Large intestine (tissue), 3 donors: Measurements from ENCODE around the gene PLXNA2. TPM values are rescaled to one million over a fixed set of nuclear protein-coding genes. Genes with fewer than 3 reads are reported as not detected.
A peak's percentile ranks its signal among the peaks of the same experiment; 100 is the strongest.

Source experiments
- DNase-seq, 2 donors: peaks; one replicate each; pipeline versions ENCODE4 v3.0.0 to v3.0.0-alpha.2; 2013
- H3K27ac ChIP-seq: one replicate; pipeline ENCODE4 v1.5.1; 2013; ENCODE audit warnings: low read length
- H3K27me3 ChIP-seq: 2 replicates; pipeline ENCODE4 v1.6.1; 2013; ENCODE audit warnings: low read length; ENCODE audit not compliant: control insufficient read depth, insufficient read depth
- H3K36me3 ChIP-seq: 2 replicates; pipeline ENCODE4 v1.6.1; 2013; ENCODE audit warnings: low read length; ENCODE audit not compliant: control insufficient read depth, insufficient read depth
- H3K4me1 ChIP-seq: one replicate; pipeline ENCODE4 v1.6.1; 2013; ENCODE audit warnings: low read length; ENCODE audit not compliant: control insufficient read depth, insufficient read depth
- H3K4me3 ChIP-seq: one replicate; pipeline ENCODE4 v1.5.1; 2013; ENCODE audit warnings: low read length
- H3K9me3 ChIP-seq: one replicate; pipeline ENCODE4 v1.6.1; 2013; ENCODE audit warnings: mild to moderate bottlenecking, low read depth, low read length, moderate library complexity; ENCODE audit not compliant: control insufficient read depth
- WGBS: methylation state at CpG from one replicate; pipeline ENCODE4 v1.1.5; 2013; ENCODE audit warnings: low lambda C conversion rate; ENCODE audit not compliant: insufficient coverage; 5-methylcytosine and 5-hydroxymethylcytosine counted together
- polyA plus RNA-seq: library from polyadenylated mRNA; unstranded; fragments of 120-200 nt; gene quantifications from one replicate; pipeline ENCODE4 v1.2.1, GENCODE V29; 2013

Gene PLXNA2
- polyA plus RNA-seq, 1 donor, result 11.7 TPM

- H3K4me1 ChIP-seq, result peaks cover 38% of the 10 kb centered on the region
- no peak overlapping the region for H3K27ac ChIP-seq
- WGBS, result no CpG with 5 or more reads among the region's 5 CpGs
Measured at GRCh38 chr1:208205216-208206013, 38.8 kb downstream of the PLXNA2 start.

GRCh38 chr1:208204779-208205178, 39.4 kb downstream of the PLXNA2 start:
- no CpG with 5 or more reads among the region's 2 CpGs for WGBS
- no peaks in the 10 kb centered on the region for H3K9me3 ChIP-seq
- peaks cover 13% of the 10 kb centered on the region for H3K36me3 ChIP-seq
- no peak for DNase-seq
- H3K27ac ChIP-seq, result no peak overlapping the region
- peaks cover 38% of the 10 kb centered on the region for H3K4me1 ChIP-seq
- no peak overlapping the region for H3K4me3 ChIP-seq
- no peaks in the 10 kb centered on the region for H3K27me3 ChIP-seq

More at GRCh38 chr1:208205216-208206013, 38.8 kb downstream of the PLXNA2 start:
- Histone ChIP-seq H3K9me3 (no peaks in the 10 kb centered on the region), H3K36me3 (peaks cover 13% of the 10 kb centered on the region), H3K27me3 (no peaks in the 10 kb centered on the region), H3K4me3 (no peak overlapping the region)
- DNase-seq, result peak in 1 of 2 donors; percentile 43

GRCh38 chr1:208203848-208204609, 40.2 kb downstream of the PLXNA2 start:
- H3K27ac ChIP-seq, result peak overlapping the region; percentile 24
- no peaks in the 10 kb centered on the region for H3K27me3 ChIP-seq
- H3K4me3 ChIP-seq, result no peak overlapping the region
- 100% methylated on average over 1 of the region's 7 CpGs for WGBS
- H3K4me1 ChIP-seq, result peaks cover 38% of the 10 kb centered on the region
- H3K36me3 ChIP-seq, result peaks cover 8% of the 10 kb centered on the region
- DNase-seq, result no peak
- H3K9me3 ChIP-seq, result no peaks in the 10 kb centered on the region

GRCh38 chr1:208203127-208203847, 40.9 kb downstream of the PLXNA2 start:
- H3K4me3 ChIP-seq, result no peak overlapping the region
- peak in 1 of 2 donors; percentile 58 for DNase-seq
- H3K9me3 ChIP-seq, result no peaks in the 10 kb centered on the region
- 20% methylated on average over 1 of the region's 13 CpGs for WGBS
- peak overlapping the region; percentile 24 for H3K27ac ChIP-seq
- peaks cover 4% of the 10 kb centered on the region for H3K36me3 ChIP-seq
- H3K4me1 ChIP-seq, result peaks cover 38% of the 10 kb centered on the region
- H3K27me3 ChIP-seq, result no peaks in the 10 kb centered on the region

- peak in 1 of 2 donors; percentile 53 for DNase-seq
- WGBS, result no CpG with 5 or more reads among the region's 5 CpGs
- Histone ChIP-seq H3K36me3 (no peaks in the 10 kb centered on the region), H3K4me3 (no peak overlapping the region), H3K4me1 (peaks cover 32% of the 10 kb centered on the region), H3K27ac (peak overlapping the region; percentile 24), H3K9me3 (no peaks in the 10 kb centered on the region), H3K27me3 (no peaks in the 10 kb centered on the region)
Measured at GRCh38 chr1:208202333-208202995, 41.7 kb downstream of the PLXNA2 start.

- DNase-seq, result peak; percentile 94 to 97
- no CpG with 5 or more reads among the region's 4 CpGs for WGBS
- Histone ChIP-seq H3K4me1 (peaks cover 29% of the 10 kb centered on the region), H3K27me3 (no peaks in the 10 kb centered on the region), H3K27ac (peak overlapping the region; percentile 32), H3K4me3 (no peak overlapping the region), H3K36me3 (no peaks in the 10 kb centered on the region), H3K9me3 (no peaks in the 10 kb centered on the region)
Measured at GRCh38 chr1:208201229-208201628, 43.0 kb downstream of the PLXNA2 start.

- H3K4me1 ChIP-seq, result peaks cover 29% of the 10 kb centered on the region
- H3K36me3 ChIP-seq, result no peaks in the 10 kb centered on the region
- DNase-seq, result no peak
- H3K27me3 ChIP-seq, result no peaks in the 10 kb centered on the region
- H3K4me3 ChIP-seq, result no peak overlapping the region
- no peaks in the 10 kb centered on the region for H3K9me3 ChIP-seq
- no peak overlapping the region for H3K27ac ChIP-seq
- WGBS, result no CpG with 5 or more reads among the region's 2 CpGs
Measured at GRCh38 chr1:208200116-208200515, 44.1 kb downstream of the PLXNA2 start.

- H3K36me3 ChIP-seq, result no peaks in the 10 kb centered on the region
- no peak overlapping the region for H3K27ac ChIP-seq
- peaks cover 20% of the 10 kb centered on the region for H3K4me1 ChIP-seq
- WGBS, result no CpG with 5 or more reads among the region's 8 CpGs
- no peaks in the 10 kb centered on the region for H3K9me3 ChIP-seq
- no peak for DNase-seq
- H3K27me3 ChIP-seq, result no peaks in the 10 kb centered on the region
- no peak overlapping the region for H3K4me3 ChIP-seq
Measured at GRCh38 chr1:208198236-208198635, 45.9 kb downstream of the PLXNA2 start.

- H3K4me3 ChIP-seq, result no peak overlapping the region
- no peak overlapping the region for H3K27ac ChIP-seq
- no peaks in the 10 kb centered on the region for H3K27me3 ChIP-seq
- no peaks in the 10 kb centered on the region for H3K36me3 ChIP-seq
- H3K9me3 ChIP-seq, result no peaks in the 10 kb centered on the region
- H3K4me1 ChIP-seq, result no peaks in the 10 kb centered on the region
- DNase-seq, result no peak
- WGBS, result 80% methylated on average over 1 of the region's 3 CpGs
Measured at GRCh38 chr1:208194944-208195343, 49.2 kb downstream of the PLXNA2 start.

- no CpG with 5 or more reads among the region's 2 CpGs for WGBS
- H3K27me3 ChIP-seq, result no peaks in the 10 kb centered on the region
- no peak overlapping the region for H3K27ac ChIP-seq
- no peak for DNase-seq
- no peaks in the 10 kb centered on the region for H3K4me1 ChIP-seq
- no peaks in the 10 kb centered on the region for H3K9me3 ChIP-seq
- H3K4me3 ChIP-seq, result no peak overlapping the region
- H3K36me3 ChIP-seq, result no peaks in the 10 kb centered on the region
Measured at GRCh38 chr1:208192995-208193394, 51.2 kb downstream of the PLXNA2 start.
